K562 (cell line): ENCODE results near the gene NHLRC2. TPM values are rescaled to one million over a fixed set of nuclear protein-coding genes. Genes with fewer than 3 reads are reported as not detected.
A peak's percentile ranks its signal among the peaks of the same experiment; 100 is the strongest.

Source experiments
- BRF1 ChIP-seq: IDR thresholded peaks from 3 replicates; pipeline ENCODE4 v1.6.1; 2011; ENCODE audit warnings: borderline replicate concordance, mild to moderate bottlenecking; ENCODE audit not compliant: insufficient read length; ENCODE audit errors: extremely low read depth
- GTF2A2 ChIP-seq: IDR thresholded peaks from 2 replicates; pipeline ENCODE4 v1.6.1; 2016; ENCODE audit warnings: mild to moderate bottlenecking, missing genetic modification characterization, missing compliant biosample characterization
- HOXB6 ChIP-seq: fragments of 250-450 bp; sonication (Bioruptor Pico); IDR thresholded peaks from 2 replicates; pipeline ENCODE4 v1.5.1; 2022; ENCODE audit warnings: mild to moderate bottlenecking, borderline replicate concordance
- KHSRP ChIP-seq: fragments of 450-650 bp; IDR thresholded peaks from 2 replicates; pipeline ENCODE4 v1.6.1; 2017
- LCOR ChIP-seq: sonication (generic); formaldehyde crosslinking; IDR thresholded peaks from 2 replicates; pipeline ENCODE4 v1.8.0; 2022; ENCODE audit warnings: mild to moderate bottlenecking, missing genetic modification reagents
- LEF1 ChIP-seq: fragments of 450-650 bp; IDR thresholded peaks from 2 replicates; pipeline ENCODE4 v1.6.1; 2016; ENCODE audit warnings: mild to moderate bottlenecking
- PHF8 ChIP-seq: fragments of 200-600 bp; sonication (generic); IDR thresholded peaks from 2 replicates; pipeline ENCODE4 v1.6.1; 2012; ENCODE audit warnings: mixed run types, mild to moderate bottlenecking, inconsistent platforms, low read length, moderate library complexity, borderline replicate concordance
- RUNX1 ChIP-seq: sonication (generic); IDR thresholded peaks from 2 replicates; pipeline ENCODE4 v1.6.1; 2016; ENCODE audit warnings: antibody characterized with exemption, low read depth
- SAFB ChIP-seq: fragments of 200-400 bp; formaldehyde crosslinking; IDR thresholded peaks from 2 replicates; pipeline ENCODE4 v1.6.1; 2017; ENCODE audit warnings: low read depth, low read length, borderline replicate concordance
- SMAD4 ChIP-seq: fragments of 250-450 bp; sonication (Bioruptor Pico); conservative IDR thresholded peaks from 2 replicates; pipeline ENCODE4 v1.8.0; 2021; ENCODE audit warnings: inconsistent platforms, mild to moderate bottlenecking, moderate library complexity
- SOX6 ChIP-seq: fragments of 450-650 bp; IDR thresholded peaks from 2 replicates; pipeline ENCODE4 v1.6.1; 2014; ENCODE audit warnings: mild to moderate bottlenecking
- TAF15 ChIP-seq: fragments of 200-400 bp; formaldehyde crosslinking; IDR thresholded peaks from 2 replicates; pipeline ENCODE4 v1.6.1; 2017; ENCODE audit warnings: mild to moderate bottlenecking, low read depth, low read length, moderate library complexity
- ZNF584 ChIP-seq: fragments of 200-800 bp; sonication (Bioruptor generic); IDR thresholded peaks from 2 replicates; pipeline ENCODE4 v1.6.1; 2016; ENCODE audit warnings: low read depth, mild to moderate bottlenecking, missing genetic modification characterization, missing compliant biosample characterization
- ZNF644 ChIP-seq: fragments of 200-800 bp; sonication (Bioruptor generic); IDR thresholded peaks from 2 replicates; pipeline ENCODE4 v1.6.1; 2016; ENCODE audit warnings: low read depth, missing genetic modification characterization, missing compliant biosample characterization
- ZNF79 ChIP-seq: fragments of 250-450 bp; sonication (Bioruptor Pico); IDR thresholded peaks from 2 replicates; pipeline ENCODE4 v1.4.0; 2020; ENCODE audit warnings: low read depth, mild to moderate bottlenecking, moderate library complexity
- polyA plus RNA-seq, 8 experiments: library from polyadenylated mRNA; depleted of rRNA in 4 of 8; stranded (reverse) in 5 of 8; unstranded in 3 of 8; fragments of >200 nt; fragmentation: Nextera tagmentation in 2 of 8; fragmentation: Illumina TruSeq in 1 of 8; extraction: Ambion mirVana in 2 of 8; extraction: Trizol in 1 of 8; gene quantifications; 2 replicates each; pipeline versions ENCODE4 v1.2.1 to v1.2.3, GENCODE V29; 2011 to 2014; ENCODE audit warnings: inconsistent platforms in 1 of 8, missing spikeins in 1 of 8
- total RNA-seq, 7 experiments: library from RNA; depleted of rRNA in 6 of 7; stranded (reverse); fragments of >200 nt in 6 of 7; fragmentation: Illumina TruSeq in 2 of 7; extraction: Trizol in 2 of 7; gene quantifications; 2 replicates each; pipeline versions ENCODE4 v1.2.1 to v1.2.3, GENCODE V29; 2011 to 2021; ENCODE audit warnings: low replicate concordance in 1 of 7
- TF ChIP-seq, protein P1 (sequence below): fragments of 250-450 bp; sonication (Bioruptor Pico); IDR thresholded peaks from 2 replicates; pipeline ENCODE4 v1.8.0; 2022; ENCODE audit warnings: inconsistent platforms, mild to moderate bottlenecking, moderate library complexity, borderline replicate concordance
- TF ChIP-seq, protein P2 (sequence below): fragments of 450-650 bp; formaldehyde crosslinking; IDR thresholded peaks from 2 replicates; pipeline ENCODE4 v1.4.0; 2020; ENCODE audit warnings: mild to moderate bottlenecking
- TF ChIP-seq, protein P3 (sequence below): fragments of 450-650 bp; IDR thresholded peaks from 2 replicates; pipeline ENCODE4 v1.7.0; 2016; ENCODE audit warnings: borderline replicate concordance
- TF ChIP-seq, protein P4 (sequence below): fragments of 450-650 bp; conservative IDR thresholded peaks from 2 replicates; pipeline ENCODE4 v1.6.1; 2016; ENCODE audit warnings: missing genetic modification characterization, low read depth, mild to moderate bottlenecking, control low read depth, missing compliant biosample characterization
- TF ChIP-seq, protein P5 (sequence below): fragments of 450-650 bp; IDR thresholded peaks from 2 replicates; pipeline ENCODE4 v1.6.1; 2017; ENCODE audit warnings: antibody characterized with exemption

The NHLRC2 gene
- total and polyA plus RNA-seq, 9 of the 15 experiments (the other 6 are each of a cell fraction or from before 2014, with no cell fraction given), result 1.5 to 22.4 (median 10.3) TPM

DNA sequence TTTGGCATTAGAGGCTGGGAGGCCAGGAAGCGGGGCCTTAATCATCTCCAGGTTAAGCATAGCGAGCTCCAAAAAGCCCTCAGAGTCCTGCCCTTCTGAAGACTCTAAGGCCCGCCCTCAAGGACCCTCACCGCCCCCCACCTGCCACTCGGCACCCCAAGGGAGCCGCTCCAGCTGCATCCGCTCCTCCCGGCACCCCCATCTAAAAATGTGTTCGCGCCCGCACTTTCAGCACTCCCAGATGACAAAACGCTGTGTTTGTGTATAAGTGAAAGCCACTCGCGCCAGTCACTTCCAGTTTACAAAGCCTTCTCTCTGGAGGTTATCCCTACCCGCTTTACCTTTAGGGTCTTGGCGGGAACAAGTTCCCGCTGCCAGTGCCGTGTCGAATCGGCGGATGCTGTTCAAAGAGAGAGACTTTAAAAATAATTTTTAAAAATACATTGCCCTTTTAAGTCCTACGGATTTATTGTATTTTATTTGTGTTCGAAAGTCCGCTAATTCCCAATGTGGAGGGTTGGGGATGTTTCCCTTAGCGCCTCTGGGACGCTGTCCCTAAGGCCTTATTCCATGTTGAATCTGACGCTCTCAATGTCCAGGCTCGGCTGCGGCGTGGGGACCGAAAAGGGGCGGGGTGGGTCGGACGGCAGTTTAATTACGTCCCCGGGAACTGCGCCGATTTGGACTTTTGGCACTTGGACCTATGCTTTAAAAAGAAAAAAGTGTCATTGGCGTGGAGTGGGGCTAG lies at the start of gene NHLRC2, which contains the start of gene DCLRE1A (continued):
- TF ChIP-seq, protein P1, sequence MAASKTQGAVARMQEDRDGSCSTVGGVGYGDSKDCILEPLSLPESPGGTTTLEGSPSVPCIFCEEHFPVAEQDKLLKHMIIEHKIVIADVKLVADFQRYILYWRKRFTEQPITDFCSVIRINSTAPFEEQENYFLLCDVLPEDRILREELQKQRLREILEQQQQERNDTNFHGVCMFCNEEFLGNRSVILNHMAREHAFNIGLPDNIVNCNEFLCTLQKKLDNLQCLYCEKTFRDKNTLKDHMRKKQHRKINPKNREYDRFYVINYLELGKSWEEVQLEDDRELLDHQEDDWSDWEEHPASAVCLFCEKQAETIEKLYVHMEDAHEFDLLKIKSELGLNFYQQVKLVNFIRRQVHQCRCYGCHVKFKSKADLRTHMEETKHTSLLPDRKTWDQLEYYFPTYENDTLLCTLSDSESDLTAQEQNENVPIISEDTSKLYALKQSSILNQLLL (CRISPR knock-in tag), result no peak
- TF ChIP-seq LEF1 (no peak), SMAD4 (CRISPR knock-in tag) (no peak), SAFB (no peak), KHSRP (no peak), ZNF644 (tag) (0 out of 2 replicates have a peak, but pooled peaks have one; percentile 23), PHF8 (no peak; the same call in 1 of the 2 replicates), GTF2A2 (tag) (no peak), BRF1 (no peak), LCOR (CRISPR knock-in tag) (no peak), ZNF79 (no peak), RUNX1 (no peak), TAF15 (no peak), ZNF584 (CRISPR knock-in tag) (no peak), SOX6 (peak; percentile 48), HOXB6 (no peak)
- TF ChIP-seq, protein P2, sequence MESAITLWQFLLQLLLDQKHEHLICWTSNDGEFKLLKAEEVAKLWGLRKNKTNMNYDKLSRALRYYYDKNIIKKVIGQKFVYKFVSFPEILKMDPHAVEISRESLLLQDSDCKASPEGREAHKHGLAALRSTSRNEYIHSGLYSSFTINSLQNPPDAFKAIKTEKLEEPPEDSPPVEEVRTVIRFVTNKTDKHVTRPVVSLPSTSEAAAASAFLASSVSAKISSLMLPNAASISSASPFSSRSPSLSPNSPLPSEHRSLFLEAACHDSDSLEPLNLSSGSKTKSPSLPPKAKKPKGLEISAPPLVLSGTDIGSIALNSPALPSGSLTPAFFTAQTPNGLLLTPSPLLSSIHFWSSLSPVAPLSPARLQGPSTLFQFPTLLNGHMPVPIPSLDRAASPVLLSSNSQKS, result no peak
- TF ChIP-seq, protein P3, sequence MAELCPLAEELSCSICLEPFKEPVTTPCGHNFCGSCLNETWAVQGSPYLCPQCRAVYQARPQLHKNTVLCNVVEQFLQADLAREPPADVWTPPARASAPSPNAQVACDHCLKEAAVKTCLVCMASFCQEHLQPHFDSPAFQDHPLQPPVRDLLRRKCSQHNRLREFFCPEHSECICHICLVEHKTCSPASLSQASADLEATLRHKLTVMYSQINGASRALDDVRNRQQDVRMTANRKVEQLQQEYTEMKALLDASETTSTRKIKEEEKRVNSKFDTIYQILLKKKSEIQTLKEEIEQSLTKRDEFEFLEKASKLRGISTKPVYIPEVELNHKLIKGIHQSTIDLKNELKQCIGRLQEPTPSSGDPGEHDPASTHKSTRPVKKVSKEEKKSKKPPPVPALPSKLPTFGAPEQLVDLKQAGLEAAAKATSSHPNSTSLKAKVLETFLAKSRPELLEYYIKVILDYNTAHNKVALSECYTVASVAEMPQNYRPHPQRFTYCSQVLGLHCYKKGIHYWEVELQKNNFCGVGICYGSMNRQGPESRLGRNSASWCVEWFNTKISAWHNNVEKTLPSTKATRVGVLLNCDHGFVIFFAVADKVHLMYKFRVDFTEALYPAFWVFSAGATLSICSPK, result no peak
- TF ChIP-seq, protein P4, sequence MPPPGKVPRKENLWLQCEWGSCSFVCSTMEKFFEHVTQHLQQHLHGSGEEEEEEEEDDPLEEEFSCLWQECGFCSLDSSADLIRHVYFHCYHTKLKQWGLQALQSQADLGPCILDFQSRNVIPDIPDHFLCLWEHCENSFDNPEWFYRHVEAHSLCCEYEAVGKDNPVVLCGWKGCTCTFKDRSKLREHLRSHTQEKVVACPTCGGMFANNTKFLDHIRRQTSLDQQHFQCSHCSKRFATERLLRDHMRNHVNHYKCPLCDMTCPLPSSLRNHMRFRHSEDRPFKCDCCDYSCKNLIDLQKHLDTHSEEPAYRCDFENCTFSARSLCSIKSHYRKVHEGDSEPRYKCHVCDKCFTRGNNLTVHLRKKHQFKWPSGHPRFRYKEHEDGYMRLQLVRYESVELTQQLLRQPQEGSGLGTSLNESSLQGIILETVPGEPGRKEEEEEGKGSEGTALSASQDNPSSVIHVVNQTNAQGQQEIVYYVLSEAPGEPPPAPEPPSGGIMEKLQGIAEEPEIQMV (tag), result no peak
- TF ChIP-seq, protein P5, sequence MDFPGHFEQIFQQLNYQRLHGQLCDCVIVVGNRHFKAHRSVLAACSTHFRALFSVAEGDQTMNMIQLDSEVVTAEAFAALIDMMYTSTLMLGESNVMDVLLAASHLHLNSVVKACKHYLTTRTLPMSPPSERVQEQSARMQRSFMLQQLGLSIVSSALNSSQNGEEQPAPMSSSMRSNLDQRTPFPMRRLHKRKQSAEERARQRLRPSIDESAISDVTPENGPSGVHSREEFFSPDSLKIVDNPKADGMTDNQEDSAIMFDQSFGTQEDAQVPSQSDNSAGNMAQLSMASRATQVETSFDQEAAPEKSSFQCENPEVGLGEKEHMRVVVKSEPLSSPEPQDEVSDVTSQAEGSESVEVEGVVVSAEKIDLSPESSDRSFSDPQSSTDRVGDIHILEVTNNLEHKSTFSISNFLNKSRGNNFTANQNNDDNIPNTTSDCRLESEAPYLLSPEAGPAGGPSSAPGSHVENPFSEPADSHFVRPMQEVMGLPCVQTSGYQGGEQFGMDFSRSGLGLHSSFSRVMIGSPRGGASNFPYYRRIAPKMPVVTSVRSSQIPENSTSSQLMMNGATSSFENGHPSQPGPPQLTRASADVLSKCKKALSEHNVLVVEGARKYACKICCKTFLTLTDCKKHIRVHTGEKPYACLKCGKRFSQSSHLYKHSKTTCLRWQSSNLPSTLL, result peak; percentile 81
